ENCODE results near the gene SOX5.

DNA sequence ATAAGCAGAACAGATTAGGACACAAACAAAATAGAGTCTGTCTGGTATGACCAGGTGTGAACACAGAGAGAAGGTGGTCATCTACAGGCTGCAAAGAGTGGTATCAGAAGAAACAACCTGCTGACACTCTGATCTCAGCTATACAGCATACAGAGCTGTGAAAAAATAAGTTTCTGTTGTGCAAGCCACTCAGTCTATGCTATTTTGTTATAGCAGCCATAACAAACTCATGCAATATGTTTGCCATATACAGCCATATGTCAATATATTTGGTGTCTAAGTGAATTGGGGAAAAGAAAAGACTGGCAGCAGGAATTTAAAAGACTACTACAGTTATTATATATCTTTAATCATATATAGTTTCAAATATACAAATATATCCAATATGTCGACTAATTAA, 300.9 kb downstream of the SOX5 start:
- no peak for TF ChIP-seq PKNOX1 (IDR thresholded peaks at IDR 0.05)
- no peak for TF ChIP-seq HDGF (IDR thresholded peaks at IDR 0.05; ENCODE audit: borderline replicate concordance)
- no peak for TF ChIP-seq SUZ12 (IDR thresholded peaks at IDR 0.05)
- TF ChIP-seq FOXM1 (IDR thresholded peaks at IDR 0.05; ENCODE audit: borderline replicate concordance): no peak
- no peak for TF ChIP-seq ARNT (IDR thresholded peaks at IDR 0.05)
- no peak for TF ChIP-seq FOXK2 (IDR thresholded peaks at IDR 0.05)
- no peak for TF ChIP-seq SP1 (IDR thresholded peaks at IDR 0.05)
- no peak for TF ChIP-seq TARDBP (IDR thresholded peaks at IDR 0.05)
- TF ChIP-seq ZNF384 (IDR thresholded peaks at IDR 0.05): no peak
- TF ChIP-seq NFRKB (IDR thresholded peaks at IDR 0.05): no peak
- TF ChIP-seq BHLHE40 (IDR thresholded peaks at IDR 0.05; ENCODE audit: borderline replicate concordance): no peak
- no peak for TF ChIP-seq CTBP1 (IDR thresholded peaks at IDR 0.05; ENCODE audit: borderline replicate concordance)
- TF ChIP-seq ELF4 (IDR thresholded peaks at IDR 0.05): no peak
